IMR-90 (cell line): ENCODE measurements around the gene TBX3. TPM values are rescaled to one million over a fixed set of nuclear protein-coding genes. Genes with fewer than 3 reads are reported as not detected.

Experiments
- ATAC-seq: fragments of 200-7000 bp; cut with Tn5 transposase; 2 replicates; pipeline ENCODE4 v1.9.1; 2020; ENCODE audit warnings: low read depth, mild to moderate bottlenecking, moderate library complexity
- BruUV-seq: library from RNA; stranded (reverse); fragments of 400-500 nt; replicated peaks from 2 replicates; lab custom pipeline; 2021; lab: Mats Ljungman, UMichigan
- CTCF ChIA-PET: fragments of 300-600 bp; formaldehyde crosslinking; extraction: SDS; loops from one replicate; lab custom pipeline; 2021; ENCODE audit warnings: antibody characterized with exemption; lab: Yijun Ruan, JAX
- POLR2A ChIA-PET: fragments of 300-600 bp; sonication (Branson Sonifier 250); formaldehyde crosslinking; loops from one replicate; lab custom pipeline; 2022; ENCODE audit warnings: antibody characterized with exemption; ENCODE audit not compliant: unreplicated experiment; lab: Charles Lee
- DNase-seq: peaks from one replicate; pipeline ENCODE4 v3.0.0; 2013
- H2AFZ ChIP-seq: replicated peaks from 2 replicates; pipeline ENCODE3; 2013; ENCODE audit warnings: low read length, mild to moderate bottlenecking; ENCODE audit not compliant: poor library complexity
- H2AK5ac ChIP-seq: 2 replicates; pipeline ENCODE4 v1.6.1; 2013; ENCODE audit warnings: low read depth, low read length, inconsistent platforms
- H2AK9ac ChIP-seq: replicated peaks from 2 replicates; pipeline ENCODE3; 2013; ENCODE audit warnings: mild to moderate bottlenecking, low read depth, low read length, moderate library complexity; ENCODE audit not compliant: poor library complexity
- H2BK120ac ChIP-seq: 2 replicates; pipeline ENCODE4 v1.6.1; 2013; ENCODE audit warnings: low read depth, low read length, inconsistent platforms
- H2BK15ac ChIP-seq: 3 replicates; pipeline ENCODE4 v1.6.1; 2013; ENCODE audit warnings: low read depth, low read length, inconsistent platforms
- H2BK20ac ChIP-seq: 2 replicates; pipeline ENCODE4 v1.6.1; 2013; ENCODE audit warnings: low read depth, mild to moderate bottlenecking, inconsistent platforms, low read length, moderate library complexity
- H2BK5ac ChIP-seq: 2 replicates; pipeline ENCODE4 v1.6.1; 2013; ENCODE audit warnings: mild to moderate bottlenecking, low read depth, low read length, inconsistent platforms; ENCODE audit not compliant: poor library complexity, severe bottlenecking
- H3K14ac ChIP-seq: replicated peaks from 2 replicates; pipeline ENCODE4 v1.6.1; 2013; ENCODE audit warnings: low read depth, low read length, inconsistent platforms
- H3K18ac ChIP-seq: 2 replicates; pipeline ENCODE4 v1.6.1; 2013; ENCODE audit warnings: low read depth, low read length, control low read depth
- H3K23ac ChIP-seq: 2 replicates; pipeline ENCODE4 v1.6.1; 2013; ENCODE audit warnings: low read depth, low read length, inconsistent platforms
- H3K27ac ChIP-seq: 2 replicates; pipeline ENCODE4 v1.5.1; 2013; ENCODE audit warnings: mild to moderate bottlenecking, control low read depth, low read length; ENCODE audit not compliant: insufficient read depth
- H3K27me3 ChIP-seq: 2 replicates; pipeline ENCODE4 v1.6.1; 2013; ENCODE audit warnings: low read length; ENCODE audit not compliant: control insufficient read depth, insufficient read depth
- H3K36me3 ChIP-seq: 2 replicates; pipeline ENCODE4 v1.6.1; 2013; ENCODE audit warnings: low read length, mixed read lengths; ENCODE audit not compliant: control insufficient read depth, insufficient read depth
- H3K4ac ChIP-seq: 2 replicates; pipeline ENCODE4 v1.6.1; 2013; ENCODE audit warnings: low read depth, low read length, inconsistent platforms
- H3K4me1 ChIP-seq: 2 replicates; pipeline ENCODE4 v1.6.1; 2013; ENCODE audit warnings: low read length, mixed read lengths; ENCODE audit not compliant: control insufficient read depth, insufficient read depth
- H3K4me2 ChIP-seq: 2 replicates; pipeline ENCODE4 v1.6.1; 2013; ENCODE audit warnings: low read depth, mild to moderate bottlenecking, control low read depth, low read length, moderate library complexity
- H3K4me3 ChIP-seq: 2 replicates; pipeline ENCODE4 v1.5.1; 2013; ENCODE audit warnings: low read depth, mild to moderate bottlenecking, control low read depth, low read length, moderate library complexity; ENCODE audit not compliant: insufficient read depth
- H3K56ac ChIP-seq: 2 replicates; pipeline ENCODE4 v1.6.1; 2013; ENCODE audit warnings: low read length, inconsistent platforms; ENCODE audit not compliant: insufficient read depth; ENCODE audit errors: extremely low read depth
- H3K79me1 ChIP-seq, 2 experiments: 2 replicates each; pipeline ENCODE4 v1.6.1; 2013; ENCODE audit warnings: low read length in 2 of 2, inconsistent platforms in 1 of 2, low read depth in 1 of 2
- H3K9ac ChIP-seq: 2 replicates; pipeline ENCODE4 v1.6.1; 2013; ENCODE audit warnings: low read depth, low read length, control low read depth
- H3K9me1 ChIP-seq: 2 replicates; pipeline ENCODE4 v1.6.1; 2013; ENCODE audit warnings: low read length, inconsistent platforms; ENCODE audit not compliant: insufficient read depth
- H3K9me3 ChIP-seq: 2 replicates; pipeline ENCODE4 v1.6.1; 2013; ENCODE audit warnings: low read length; ENCODE audit not compliant: control insufficient read depth, insufficient read depth
- H4K20me1 ChIP-seq: 2 replicates; pipeline ENCODE4 v1.6.1; 2013; ENCODE audit warnings: low read length, inconsistent platforms; ENCODE audit not compliant: insufficient read depth
- H4K5ac ChIP-seq: 2 replicates; pipeline ENCODE4 v1.6.1; 2013; ENCODE audit warnings: mild to moderate bottlenecking, low read depth, low read length, control low read depth
- H4K8ac ChIP-seq, 2 experiments: 2 replicates each; pipeline ENCODE4 v1.6.1; 2013; ENCODE audit warnings: low read depth in 2 of 2, low read length in 2 of 2, control low read depth in 1 of 2, inconsistent platforms in 1 of 2
- H4K91ac ChIP-seq: 2 replicates; pipeline ENCODE4 v1.6.1; 2013; ENCODE audit warnings: low read depth, low read length, inconsistent platforms; ENCODE audit not compliant: insufficient read depth
- RCOR1 ChIP-seq: IDR thresholded peaks from 2 replicates; pipeline ENCODE4 v1.6.1; 2012; ENCODE audit warnings: mild to moderate bottlenecking, low read length, improper control_type of control experiment; ENCODE audit not compliant: insufficient replicate concordance
- RFX5 ChIP-seq: IDR thresholded peaks from 2 replicates; pipeline ENCODE4 v1.8.0; 2012; ENCODE audit warnings: low read depth, mild to moderate bottlenecking, low read length, moderate library complexity
- WGBS, 2 experiments: methylation state at CpG; one replicate each; pipeline versions ENCODE4 v1.1.5 to v1.1.7; 2013; ENCODE audit warnings: missing lambda C conversion rate in 2 of 2; ENCODE audit not compliant: insufficient read length in 1 of 2; ENCODE audit errors: extremely low coverage in 2 of 2; 5-methylcytosine and 5-hydroxymethylcytosine counted together
- dilution Hi-C: fragments of 300-500 bp; cut with HindIII; formaldehyde crosslinking; loops from one replicate; pipeline ENCODE4 v1.14.3; 2018; ENCODE audit warnings: low sequenced_read_pairs; ENCODE audit not compliant: unreplicated experiment
- in situ Hi-C: fragments of 300-500 bp; cut with MboI; formaldehyde crosslinking; loops from 3 replicates; pipeline ENCODE4 v1.14.3; 2019; ENCODE audit warnings: low sequenced_read_pairs, inconsistent platforms, mixed read lengths
- intact Hi-C: fragments of 100-400 bp; cut with micrococcal nuclease; formaldehyde crosslinking; loops from 2 replicates; pipeline ENCODE4 v1.10.0; 2022
- polyA plus RNA-seq, 3 experiments: library from polyadenylated mRNA; depleted of rRNA; stranded (reverse); fragments of >200 nt; gene quantifications; 2 replicates each; pipeline ENCODE4 v1.2.3, GENCODE V29; 2012; ENCODE audit warnings: low replicate concordance in 1 of 3
- total RNA-seq: library from RNA; depleted of rRNA; stranded (reverse); fragments of >200 nt; gene quantifications from 2 replicates; pipeline ENCODE4 v1.2.3, GENCODE V29; 2012

TBX3 gene
- total and polyA plus RNA-seq, 2 of the 4 experiments (the other 2 are of a cell fraction): 15.8 to 44.9 TPM

- dilution Hi-C loops: no loop called here
- WGBS, 2 experiments: 56% methylated on average over 24 of the region's 47 CpGs; no CpG with 5 or more reads in 1 of the 2 experiments
- H4K8ac ChIP-seq: no peak overlapping the region
Observed at GRCh38 chr12:114664651-114665320, 19.2 kb downstream of the TBX3 start.

More at GRCh38 chr12:114664651-114665320, 19.2 kb downstream of the TBX3 start:
- in situ Hi-C loops: loop anchor here (5.0 to 10.0 kb wide), 2 partner anchors 970 to 1253 kb away; no protein-coding TSS in a partner anchor
- Histone ChIP-seq H3K79me1 (peaks cover 0 to 5% of the 10 kb centered on the region in 2 experiments; a peak in 1 of 4 replicates), H3K9ac (no peak overlapping the region), H3K56ac (no peak overlapping the region), H3K18ac (no peak overlapping the region), H3K4me1 (peaks cover 2% of the 10 kb centered on the region; the same call in 1 of the 2 replicates), H2BK5ac (no peak overlapping the region), H3K27me3 (no peaks in the 10 kb centered on the region), H3K4me2 (no peak overlapping the region), H3K4ac (no peak overlapping the region), H2BK15ac (no peak overlapping the region), H3K4me3 (no peak overlapping the region), H2BK20ac (no peak overlapping the region), H2AFZ (peak overlapping the region; percentile 26), H3K14ac (no peak overlapping the region), H2AK9ac (no peak overlapping the region), H2AK5ac (no peak overlapping the region), H4K91ac (no peak overlapping the region), H2BK120ac (no peak overlapping the region), H3K9me1 (0 out of 2 replicates have a peak, but pooled peaks cover 2% of the 10 kb centered on the region), H3K36me3 (no peaks in the 10 kb centered on the region), H3K27ac (no peak overlapping the region), H3K9me3 (no peaks in the 10 kb centered on the region), H4K20me1 (no peaks in the 10 kb centered on the region), H4K5ac (no peak overlapping the region), H3K23ac (no peak overlapping the region)
- TF ChIP-seq RFX5: no peak
- no peak for TF ChIP-seq RCOR1
- ChIA-PET POLR2A (interaction anchor here (0.6 kb wide), 1 partner anchor 112 kb away, joined by 3 read pairs; no protein-coding TSS in a partner anchor), CTCF (interaction anchor here (0.6 kb wide), 1 partner anchor 507 kb away, joined by 3 read pairs; no protein-coding TSS in a partner anchor)
- ATAC-seq (no peak), DNase-seq (no peak)
- no TSS peak for BruUV-seq
- intact Hi-C loops: loop anchor here (5.0 to 10.0 kb wide), 2 partner anchors 910 to 1208 kb away; no protein-coding TSS in a partner anchor
